ENCODE data around the gene IRX3. TPM values are rescaled to one million over a fixed set of nuclear protein-coding genes. Genes with fewer than 3 reads are reported as not detected.
A peak's percentile ranks its signal among the peaks of the same experiment; 100 is the strongest.

IRX3 gene
- total and polyA plus RNA-seq, 4 donors: 25.6 to 84.2 (median 56.8) TPM

GRCh38 chr16:54287131-54288029, 793 bp upstream of the IRX3 start:
- peak overlapping the region; percentile 22 for H3K4me3 ChIP-seq
- H3K9ac ChIP-seq (ENCODE audit: insufficient read depth in 1 of 2, low read length in 2 of 2): no peak overlapping the region
- no peak for ATAC-seq (ENCODE audit: insufficient read depth, low FRiP score)
- DNase-seq: peak in 1 of 3 donors; percentile 28
- peak overlapping the region; percentile 78 to 89 for H3K27ac ChIP-seq (ENCODE audit: low read depth in 1 of 2, low read length in 1 of 2)
- H3K4me1 ChIP-seq (ENCODE audit: control insufficient read depth in 5 of 5, insufficient read depth in 5 of 5, low read length in 5 of 5): peaks cover 0 to 20% (median 4%) of the 10 kb centered on the region in 5 donors
- no peak for TF ChIP-seq CTCF (IDR thresholded peaks at IDR 0.05; ENCODE audit: control extremely low read depth, extremely low read depth)
- peaks cover 0 to 5% (median 0%) of the 10 kb centered on the region in 4 donors for H3K9me3 ChIP-seq (ENCODE audit: control insufficient read depth in 4 of 4, insufficient read depth in 3 of 4, low read length in 3 of 4)
- peaks cover 6 to 71% (median 69%) of the 10 kb centered on the region in 3 donors for H3K27me3 ChIP-seq (ENCODE audit: control insufficient read depth in 3 of 3, insufficient read depth in 3 of 3, low read length in 2 of 3)
- WGBS, 2 donors: 3 to 4% methylated on average over 58 to 61 of the region's 61 CpGs
- no peaks in the 10 kb centered on the region for H3K36me3 ChIP-seq (ENCODE audit: control insufficient read depth in 4 of 4, insufficient read depth in 4 of 4, low read length in 4 of 4)

DNA sequence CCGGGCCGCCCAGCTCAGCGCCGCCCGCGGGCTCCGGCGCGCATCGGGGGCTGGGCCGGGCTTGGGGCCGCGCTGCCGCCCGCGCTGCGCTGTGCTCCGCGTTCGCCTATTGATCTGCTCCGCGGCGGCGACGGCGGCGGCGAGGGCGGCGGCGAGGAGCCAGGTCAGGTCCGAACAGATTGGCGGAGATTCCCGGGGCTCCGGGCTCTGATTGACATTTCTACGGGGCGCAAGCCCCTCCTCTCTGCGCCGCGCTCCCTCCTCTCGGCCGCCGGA, 559 bp downstream of the IRX3 start:
- DNase-seq (no peak), ATAC-seq (ENCODE audit: insufficient read depth, low FRiP score) (peak; percentile 29)
- Histone ChIP-seq H3K4me1 (ENCODE audit: control insufficient read depth in 5 of 5, insufficient read depth in 5 of 5, low read length in 5 of 5) (peaks cover 0 to 27% (median 4%) of the 10 kb centered on the region in 5 donors), H3K27ac (ENCODE audit: low read depth in 1 of 2, low read length in 1 of 2) (peak overlapping the region; percentile 62 to 95), H3K36me3 (ENCODE audit: control insufficient read depth in 4 of 4, insufficient read depth in 4 of 4, low read length in 4 of 4) (no peaks in the 10 kb centered on the region), H3K9ac (ENCODE audit: insufficient read depth in 1 of 2, low read length in 2 of 2) (no peak overlapping the region), H3K4me3 (peak overlapping the region; percentile 56), H3K27me3 (ENCODE audit: control insufficient read depth in 3 of 3, insufficient read depth in 3 of 3, low read length in 2 of 3) (peaks cover 4 to 71% (median 70%) of the 10 kb centered on the region in 3 donors), H3K9me3 (ENCODE audit: control insufficient read depth in 4 of 4, insufficient read depth in 3 of 4, low read length in 3 of 4) (peaks cover 0 to 3% (median 0%) of the 10 kb centered on the region in 4 donors)
- 0 to 1% methylated on average over 40 to 42 of the region's 43 CpGs for WGBS, 2 donors
- TF ChIP-seq CTCF (IDR thresholded peaks at IDR 0.05; ENCODE audit: control extremely low read depth, extremely low read depth): no peak

GRCh38 chr16:54285414-54286089, 1.0 kb downstream of the IRX3 start:
- ATAC-seq (ENCODE audit: insufficient read depth, low FRiP score) (no peak), DNase-seq (peak in 1 of 3 donors; percentile 16)
- H3K27ac ChIP-seq (ENCODE audit: low read depth in 1 of 2, low read length in 1 of 2): peak overlapping the region; percentile 62 to 95
- H3K4me3 ChIP-seq: peak overlapping the region; percentile 56
- no peak overlapping the region for H3K9ac ChIP-seq (ENCODE audit: insufficient read depth in 1 of 2, low read length in 2 of 2)
- no peaks in the 10 kb centered on the region for H3K36me3 ChIP-seq (ENCODE audit: control insufficient read depth in 4 of 4, insufficient read depth in 4 of 4, low read length in 4 of 4)
- H3K27me3 ChIP-seq (ENCODE audit: control insufficient read depth in 3 of 3, insufficient read depth in 3 of 3, low read length in 2 of 3): peaks cover 4 to 71% (median 70%) of the 10 kb centered on the region in 3 donors
- 1 to 2% methylated on average over 44 to 77 of the region's 77 CpGs for WGBS, 2 donors
- H3K4me1 ChIP-seq (ENCODE audit: control insufficient read depth in 5 of 5, insufficient read depth in 5 of 5, low read length in 5 of 5): peaks cover 0 to 27% (median 4%) of the 10 kb centered on the region in 5 donors
- TF ChIP-seq CTCF (IDR thresholded peaks at IDR 0.05; ENCODE audit: control extremely low read depth, extremely low read depth): no peak
- H3K9me3 ChIP-seq (ENCODE audit: control insufficient read depth in 4 of 4, insufficient read depth in 3 of 4, low read length in 3 of 4): peaks cover 0 to 3% (median 0%) of the 10 kb centered on the region in 4 donors

Measured in lung (tissue), 12 donors.